Ectodermal cell (in vitro differentiated cells): Measurements from ENCODE around the gene SLIT3.

ENCODE experiments used
- H3K27ac ChIP-seq: 2 replicates; pipeline ENCODE4 v1.7.0; 2013; ENCODE audit warnings: mild to moderate bottlenecking, low read depth, low read length; ENCODE audit not compliant: insufficient read depth, poor library complexity, severe bottlenecking
- H3K27me3 ChIP-seq: 2 replicates; pipeline ENCODE4 v1.7.0; 2013; ENCODE audit warnings: mild to moderate bottlenecking, low read length; ENCODE audit not compliant: insufficient read depth, control insufficient read depth, poor library complexity, severe bottlenecking
- H3K36me3 ChIP-seq: one replicate; pipeline ENCODE4 v1.7.0; 2013; ENCODE audit warnings: low read length; ENCODE audit not compliant: control insufficient read depth, insufficient read depth
- H3K4me1 ChIP-seq: one replicate; pipeline ENCODE4 v1.7.0; 2013; ENCODE audit warnings: low read length; ENCODE audit not compliant: control insufficient read depth, insufficient read depth
- H3K4me3 ChIP-seq: 2 replicates; pipeline ENCODE4 v1.7.0; 2013; ENCODE audit warnings: low read depth, low read length, control low read depth; ENCODE audit not compliant: insufficient read depth
- H3K9me3 ChIP-seq: 2 replicates; pipeline ENCODE4 v1.7.0; 2013; ENCODE audit warnings: mild to moderate bottlenecking, low read length, moderate library complexity; ENCODE audit not compliant: control insufficient read depth
- WGBS, 2 experiments: methylation state at CpG; one replicate each; pipeline ENCODE4 v1.1.7; 2013; ENCODE audit warnings: missing lambda C conversion rate in 2 of 2; 5-methylcytosine and 5-hydroxymethylcytosine counted together

SLIT3 gene

GRCh38 chr5:169185626-169186025 lies 115.3 kb downstream of the SLIT3 start:
- H3K36me3 ChIP-seq, result no peaks in the 10 kb centered on the region
- no peaks in the 10 kb centered on the region for H3K9me3 ChIP-seq
- WGBS, 2 experiments, result 84 to 90% methylated on average over 3 of the region's 3 CpGs
- H3K27ac ChIP-seq, result no peak overlapping the region
- no peak overlapping the region for H3K4me3 ChIP-seq
- H3K27me3 ChIP-seq, result no peaks in the 10 kb centered on the region
- no peaks in the 10 kb centered on the region for H3K4me1 ChIP-seq

DNA sequence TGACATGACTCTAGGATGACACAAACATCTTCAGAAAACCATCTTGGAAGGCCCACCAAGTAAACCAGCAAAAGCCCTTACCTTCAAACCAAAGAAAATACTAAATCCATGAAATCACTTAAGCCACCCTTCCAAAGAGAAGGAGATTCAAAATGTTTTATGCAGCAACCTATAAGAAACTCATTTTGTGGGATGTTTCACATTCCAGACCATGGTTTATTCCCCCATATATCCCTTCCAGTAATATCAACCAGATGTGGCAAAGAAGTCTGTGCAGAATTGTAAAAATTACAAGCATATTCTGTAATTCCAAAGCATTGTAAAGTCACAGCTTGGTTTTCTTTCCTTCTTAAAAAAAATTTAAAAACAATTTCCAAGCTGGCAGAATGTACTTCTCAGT lies 117.4 kb downstream of the SLIT3 start:
- no peaks in the 10 kb centered on the region for H3K36me3 ChIP-seq
- no peaks in the 10 kb centered on the region for H3K27me3 ChIP-seq
- H3K27ac ChIP-seq, result no peak overlapping the region
- no peaks in the 10 kb centered on the region for H3K4me1 ChIP-seq
- H3K4me3 ChIP-seq, result no peak overlapping the region
- no peaks in the 10 kb centered on the region for H3K9me3 ChIP-seq

DNA sequence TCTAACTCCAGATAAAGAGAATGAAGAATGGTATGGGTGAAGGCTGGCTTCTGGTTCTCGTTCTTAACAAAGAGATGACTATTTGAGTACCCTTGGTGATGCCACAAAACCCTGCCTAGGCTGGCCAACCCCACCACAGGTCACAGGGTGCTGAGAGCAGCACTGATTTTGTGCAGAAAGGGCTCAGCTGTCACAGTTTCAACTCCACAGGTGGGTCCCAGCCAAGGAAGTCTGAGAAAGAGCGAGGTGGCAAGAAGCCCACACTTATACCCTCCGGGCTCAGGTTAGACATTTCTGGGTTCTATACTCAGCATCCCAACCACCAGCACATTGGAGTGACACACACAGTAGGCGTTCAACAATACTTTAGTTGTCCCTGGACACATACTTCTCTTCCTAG lies 118.1 kb downstream of the SLIT3 start:
- H3K27ac ChIP-seq, result no peak overlapping the region
- no peaks in the 10 kb centered on the region for H3K36me3 ChIP-seq
- no peaks in the 10 kb centered on the region for H3K9me3 ChIP-seq
- no peak overlapping the region for H3K4me3 ChIP-seq
- no peaks in the 10 kb centered on the region for H3K27me3 ChIP-seq
- no peaks in the 10 kb centered on the region for H3K4me1 ChIP-seq
- WGBS, 2 experiments, result 93 to 95% methylated on average over 4 of the region's 4 CpGs

- Histone ChIP-seq H3K27ac (no peak overlapping the region), H3K36me3 (no peaks in the 10 kb centered on the region), H3K4me3 (no peak overlapping the region), H3K4me1 (no peaks in the 10 kb centered on the region), H3K9me3 (no peaks in the 10 kb centered on the region), H3K27me3 (no peaks in the 10 kb centered on the region)
- 90 to 93% methylated on average over 5 to 7 of the region's 8 CpGs for WGBS, 2 experiments
Observed at GRCh38 chr5:169181814-169182213, 119.1 kb downstream of the SLIT3 start.

GRCh38 chr5:169178754-169179153 lies 122.2 kb downstream of the SLIT3 start:
- no peaks in the 10 kb centered on the region for H3K27me3 ChIP-seq

GRCh38 chr5:169178274-169178673 lies 122.7 kb downstream of the SLIT3 start:
- no peaks in the 10 kb centered on the region for H3K36me3 ChIP-seq
- no peaks in the 10 kb centered on the region for H3K9me3 ChIP-seq
- H3K27ac ChIP-seq, result no peak overlapping the region
- H3K27me3 ChIP-seq, result no peaks in the 10 kb centered on the region
- WGBS, 2 experiments, result 89 to 95% methylated on average over 5 of the region's 5 CpGs
- H3K4me3 ChIP-seq, result no peak overlapping the region
- no peaks in the 10 kb centered on the region for H3K4me1 ChIP-seq

More at GRCh38 chr5:169178754-169179153, 122.2 kb downstream of the SLIT3 start:
- 93 to 94% methylated on average over 3 of the region's 3 CpGs for WGBS, 2 experiments
- Histone ChIP-seq H3K27ac (no peak overlapping the region), H3K4me1 (no peaks in the 10 kb centered on the region), H3K4me3 (no peak overlapping the region), H3K36me3 (no peaks in the 10 kb centered on the region), H3K9me3 (no peaks in the 10 kb centered on the region)

DNA sequence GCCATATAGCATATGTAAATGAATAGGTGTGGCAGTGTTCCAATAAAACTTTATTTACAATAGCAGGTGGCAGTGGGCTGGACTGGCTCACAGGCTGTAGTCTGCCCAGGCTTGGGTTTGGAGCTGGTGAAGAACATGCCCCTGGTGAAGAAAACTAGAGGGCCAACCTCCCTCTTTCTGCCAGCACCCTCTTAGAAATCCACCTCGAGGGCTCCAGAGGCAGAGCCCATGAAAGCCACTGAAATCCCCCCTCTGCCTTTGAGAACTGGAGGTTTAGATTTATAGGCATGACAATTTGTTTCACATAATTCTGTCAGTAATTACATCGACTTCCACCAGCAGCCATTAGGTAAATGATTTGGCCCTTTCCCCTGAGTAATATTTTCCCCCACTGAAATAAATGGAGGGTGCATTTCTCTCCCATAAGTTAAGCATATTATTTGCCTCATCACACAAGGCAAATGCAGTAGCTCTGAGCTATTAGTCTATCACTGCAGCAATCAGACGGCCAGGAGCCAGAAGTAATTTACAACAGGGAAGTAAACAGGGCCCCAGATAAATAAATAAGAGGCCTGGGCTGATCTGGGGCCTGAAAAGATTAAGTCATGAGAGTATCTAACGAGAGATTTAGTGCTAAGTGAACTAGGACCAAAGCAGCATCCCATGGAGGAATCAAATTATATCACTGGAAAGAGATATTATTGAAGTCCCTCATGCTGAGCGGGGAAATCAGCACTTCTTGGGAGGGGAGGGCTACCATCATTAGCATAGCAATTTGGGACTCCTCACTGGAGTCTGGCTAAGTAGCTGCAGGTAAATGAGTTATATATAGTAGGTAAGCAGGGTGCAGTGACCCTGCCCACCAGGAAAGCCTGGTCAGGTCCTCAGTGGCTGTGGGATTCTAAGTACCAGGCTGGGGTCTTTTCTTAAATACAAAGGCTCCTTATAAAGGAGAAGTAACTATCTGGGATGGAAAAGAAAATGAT lies 123.9 kb downstream of the SLIT3 start:
- no peak overlapping the region for H3K27ac ChIP-seq
- H3K4me3 ChIP-seq, result no peak overlapping the region
- H3K27me3 ChIP-seq, result no peaks in the 10 kb centered on the region
- WGBS, 2 experiments, result 80 to 81% methylated on average over 5 of the region's 5 CpGs
- no peaks in the 10 kb centered on the region for H3K9me3 ChIP-seq
- H3K36me3 ChIP-seq, result no peaks in the 10 kb centered on the region
- H3K4me1 ChIP-seq, result no peaks in the 10 kb centered on the region

GRCh38 chr5:169175733-169176132 lies 125.2 kb downstream of the SLIT3 start:
- Histone ChIP-seq H3K27ac (no peak overlapping the region), H3K9me3 (no peaks in the 10 kb centered on the region), H3K4me3 (no peak overlapping the region), H3K27me3 (no peaks in the 10 kb centered on the region), H3K36me3 (no peaks in the 10 kb centered on the region), H3K4me1 (no peaks in the 10 kb centered on the region)
- 91 to 96% methylated on average over 3 of the region's 3 CpGs for WGBS, 2 experiments

GRCh38 chr5:169174923-169175322 lies 126.0 kb downstream of the SLIT3 start:
- no peak overlapping the region for H3K4me3 ChIP-seq
- no peak overlapping the region for H3K27ac ChIP-seq
- no peaks in the 10 kb centered on the region for H3K9me3 ChIP-seq
- 94 to 100% methylated on average over 1 of the region's 1 CpG for WGBS, 2 experiments
- no peaks in the 10 kb centered on the region for H3K4me1 ChIP-seq
- H3K36me3 ChIP-seq, result no peaks in the 10 kb centered on the region
- H3K27me3 ChIP-seq, result no peaks in the 10 kb centered on the region

- H3K9me3 ChIP-seq, result no peaks in the 10 kb centered on the region
- no peaks in the 10 kb centered on the region for H3K27me3 ChIP-seq
- no peak overlapping the region for H3K4me3 ChIP-seq
- H3K27ac ChIP-seq, result no peak overlapping the region
- 92 to 93% methylated on average over 6 of the region's 6 CpGs for WGBS, 2 experiments
- H3K36me3 ChIP-seq, result no peaks in the 10 kb centered on the region
- no peaks in the 10 kb centered on the region for H3K4me1 ChIP-seq
Observed at GRCh38 chr5:169173372-169173771, 127.6 kb downstream of the SLIT3 start.
